ENCODE data around the gene HYOU1.
"Not testable (repeated sequence)": the region's sequence is repeated elsewhere in the genome, so short reads cannot be mapped to it uniquely, and the experiment has no call there.

HYOU1 gene

GRCh38 chr11:119087123-119087522 is 30.1 kb upstream of the HYOU1 start:
- no peak for DNase-seq

GRCh38 chr11:119085437-119085847 is 28.4 kb upstream of the HYOU1 start:
- no peak for DNase-seq

- DNase-seq: peak; percentile 90 to 92
Measured at GRCh38 chr11:119084663-119085436, 27.8 kb upstream of the HYOU1 start, which contains the start of gene HMBS. HMBS (plus strand) TSS chr11:119084881; CDS start chr11:119085034, 153 bp downstream.

GRCh38 chr11:119081682-119082260 is 24.8 kb upstream of the HYOU1 start:
- no peak for DNase-seq

- no peak for DNase-seq
Measured at GRCh38 chr11:119078675-119079420, 21.8 kb upstream of the HYOU1 start.

GRCh38 chr11:119077839-119078238 is 20.8 kb upstream of the HYOU1 start:
- DNase-seq: no peak

- peak; percentile 95 for DNase-seq
Measured at GRCh38 chr11:119067371-119068222, 10.6 kb upstream of the HYOU1 start, which contains the start of gene VPS11. VPS11 (plus strand) TSS chr11:119067818; CDS start chr11:119067824, 6 bp downstream.

- DNase-seq: peak; percentile 64 to 68
Measured at GRCh38 chr11:119065369-119065768, 8.4 kb upstream of the HYOU1 start.

GRCh38 chr11:119062779-119063178 is 5.8 kb upstream of the HYOU1 start:
- DNase-seq: no peak

- no peak for DNase-seq
Measured at GRCh38 chr11:119061256-119061655, 4.3 kb upstream of the HYOU1 start.

GRCh38 chr11:119059128-119059527 is 2.1 kb upstream of the HYOU1 start:
- DNase-seq: not testable (repeated sequence)

GRCh38 chr11:119056421-119056999 is 495 bp downstream of the HYOU1 start:
- DNase-seq: no peak

- DNase-seq: peak; percentile 53 to 61
Measured at GRCh38 chr11:119055901-119056300, 1.1 kb downstream of the HYOU1 start.

GRCh38 chr11:119054418-119054817 is 2.6 kb downstream of the HYOU1 start:
- DNase-seq: no peak

- DNase-seq: no peak
Measured at GRCh38 chr11:119052163-119052814, 4.7 kb downstream of the HYOU1 start.

- DNase-seq: no peak
Measured at GRCh38 chr11:119051440-119052162, 5.4 kb downstream of the HYOU1 start.

GRCh38 chr11:119049081-119049480 is 7.9 kb downstream of the HYOU1 start:
- no peak for DNase-seq

- no peak for DNase-seq
Measured at GRCh38 chr11:119048644-119049043, 8.4 kb downstream of the HYOU1 start.

GRCh38 chr11:119047205-119047604 is 9.8 kb downstream of the HYOU1 start:
- DNase-seq: no peak

- no peak for DNase-seq
Measured at GRCh38 chr11:119046489-119046888, 10.5 kb downstream of the HYOU1 start.

GRCh38 chr11:119044708-119045107 is 12.3 kb downstream of the HYOU1 start:
- no peak for DNase-seq
